Omental fat pad (tissue), 4 donors: ENCODE results near the gene RPS14. TPM values are rescaled to one million over a fixed set of nuclear protein-coding genes. Genes with fewer than 3 reads are reported as not detected.
"Not testable (repeated sequence)": the region's sequence is repeated elsewhere in the genome, so short reads cannot be mapped to it uniquely, and the experiment has no call there.

Source experiments
- ATAC-seq: fragments of 150-250 bp; one replicate; pipeline ENCODE4 v1.9.1; 2016; ENCODE audit warnings: mild to moderate bottlenecking, moderate library complexity; ENCODE audit not compliant: low FRiP score
- DNase-seq: peaks from one replicate; pipeline ENCODE4 v3.0.0-alpha.2; 2019; ENCODE audit warnings: low spot score
- CTCF ChIP-seq, 3 donors: fragments of 450-650 bp; IDR thresholded peaks; one replicate each; pipeline ENCODE4 v1.5.1; 2016 to 2017; ENCODE audit warnings: antibody characterized with exemption in 3 of 3, mild to moderate bottlenecking in 3 of 3, moderate library complexity in 2 of 3
- total RNA-seq, 4 donors: library from RNA; depleted of rRNA; stranded (reverse); fragments of >200 nt; gene quantifications; one replicate each; pipeline ENCODE4 v1.1.0, GENCODE V29; 2016

RPS14 gene
- total RNA-seq, 4 donors from 2014 or later: 2,241 to 3,327 (median 3,027) TPM

- no peak for ATAC-seq
- no peak for DNase-seq
- no peak for TF ChIP-seq CTCF (IDR thresholded peaks at IDR 0.05)
Observed at GRCh38 chr5:150454492-150455229, 5.1 kb upstream of the RPS14 start.

GRCh38 chr5:150454027-150454426 is 4.5 kb upstream of the RPS14 start:
- not testable (repeated sequence) for ATAC-seq, DNase-seq

- ATAC-seq: no peak
- TF ChIP-seq CTCF (IDR thresholded peaks at IDR 0.05): no peak
- no peak for DNase-seq
Observed at GRCh38 chr5:150452914-150453313, 3.4 kb upstream of the RPS14 start.

- no peak for DNase-seq
- no peak for ATAC-seq
- TF ChIP-seq CTCF (IDR thresholded peaks at IDR 0.05): no peak
Observed at GRCh38 chr5:150451594-150451993, 2.1 kb upstream of the RPS14 start.

- no peak for DNase-seq
- no peak for TF ChIP-seq CTCF (IDR thresholded peaks at IDR 0.05)
- ATAC-seq: peak; percentile 57
Observed at GRCh38 chr5:150448952-150449516, 505 bp downstream of the RPS14 start.

GRCh38 chr5:150448334-150448733 is 1.2 kb downstream of the RPS14 start:
- no peak for TF ChIP-seq CTCF (IDR thresholded peaks at IDR 0.05)
- ATAC-seq: no peak

GRCh38 chr5:150447188-150447587 is 2.4 kb downstream of the RPS14 start:
- TF ChIP-seq CTCF (IDR thresholded peaks at IDR 0.05): no peak
- DNase-seq (no peak), ATAC-seq (no peak)

More at GRCh38 chr5:150448334-150448733, 1.2 kb downstream of the RPS14 start:
- DNase-seq: no peak
